Measurements from ENCODE around the gene PRDM4. TPM values are rescaled to one million over a fixed set of nuclear protein-coding genes. Genes with fewer than 3 reads are reported as not detected.

The PRDM4 gene
- total RNA-seq, 2 experiments from 2014 or later = 18.8 to 20.6 TPM

- H3K4me1 Mint-ChIP-seq (ENCODE audit: low read depth) = peaks cover 21% of the 10 kb centered on the region
- intact Hi-C loops (cut with micrococcal nuclease) = loop anchor here (10.0 kb wide), 1 partner anchor 1092 kb away; the partner anchor contains the start of gene SSH1
- H3K36me3 Mint-ChIP-seq (ENCODE audit: low read depth) = peaks cover 5% of the 10 kb centered on the region
- H3K27me3 Mint-ChIP-seq (ENCODE audit: low read depth) = no peaks in the 10 kb centered on the region
- no peak overlapping the region for H3K27ac Mint-ChIP-seq
- CTCF ChIA-PET = interaction anchor here (0.6 to 1.2 kb wide), 4 partner anchors 14 to 1627 kb away, joined by 4 to 5 read pairs (median 4); no protein-coding TSS in a partner anchor
- H3K4me3 Mint-ChIP-seq = no peak overlapping the region
- H3K9me3 Mint-ChIP-seq = peaks cover 1% of the 10 kb centered on the region
- no peak for DNase-seq
Measured at GRCh38 chr12:107762874-107763273, 1.9 kb upstream of the PRDM4 start.

DNA sequence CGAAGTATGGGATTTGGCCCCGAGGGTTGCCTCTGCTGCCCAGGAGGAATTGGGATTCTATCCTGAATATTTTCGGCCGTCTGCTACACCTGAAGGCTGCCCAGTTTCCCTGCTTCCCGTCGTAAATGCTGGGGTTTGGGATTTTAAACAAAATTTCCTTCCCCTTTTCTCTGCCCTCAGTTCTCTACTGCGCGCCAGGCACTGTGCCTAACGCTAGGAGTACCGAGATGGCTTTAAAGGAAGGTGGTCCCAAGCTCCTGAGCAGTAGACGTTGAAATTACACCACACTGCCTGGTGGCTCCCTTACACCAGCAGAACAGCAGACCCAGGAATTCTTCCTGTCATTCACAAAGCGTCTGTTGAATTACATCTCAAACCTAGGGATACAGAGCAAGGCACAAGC lies 566 bp upstream of the PRDM4 start:
- peaks cover 9% of the 10 kb centered on the region for H3K36me3 Mint-ChIP-seq (ENCODE audit: low read depth)
- peak overlapping the region; percentile 71 for H3K27ac Mint-ChIP-seq
- H3K27me3 Mint-ChIP-seq (ENCODE audit: low read depth) = no peaks in the 10 kb centered on the region
- peak overlapping the region; percentile 77 for H3K4me3 Mint-ChIP-seq
- intact Hi-C loops (cut with micrococcal nuclease) = loop anchor here (1.0 to 10.0 kb wide), 7 partner anchors 76 to 1093 kb away; partner anchors contain the start of genes CRY1, FICD, ISCU and PWP1
- CTCF ChIA-PET = interaction anchor here (1.0 kb wide), 2 partner anchors 86 to 123 kb away, joined by 3 read pairs; no protein-coding TSS in a partner anchor
- peaks cover 1% of the 10 kb centered on the region for H3K9me3 Mint-ChIP-seq
- no peak for DNase-seq
- H3K4me1 Mint-ChIP-seq (ENCODE audit: low read depth) = peaks cover 24% of the 10 kb centered on the region

GRCh38 chr12:107760207-107760808 lies 629 bp downstream of the PRDM4 start:
- H3K27ac Mint-ChIP-seq = peak overlapping the region; percentile 83
- CTCF ChIA-PET = no interaction called here
- H3K4me3 Mint-ChIP-seq = peak overlapping the region; percentile 93
- peaks cover 24% of the 10 kb centered on the region for H3K4me1 Mint-ChIP-seq (ENCODE audit: low read depth)
- H3K36me3 Mint-ChIP-seq (ENCODE audit: low read depth) = peaks cover 12% of the 10 kb centered on the region
- peak; percentile 55 for DNase-seq
- H3K9me3 Mint-ChIP-seq = peaks cover 1% of the 10 kb centered on the region
- intact Hi-C loops (cut with micrococcal nuclease) = loop anchor here (2.0 to 10.0 kb wide), 4 partner anchors 152 to 1094 kb away; partner anchors contain the start of genes CRY1, ISCU and SSH1
- H3K27me3 Mint-ChIP-seq (ENCODE audit: low read depth) = no peaks in the 10 kb centered on the region

GRCh38 chr12:107759410-107759809 lies 1.5 kb downstream of the PRDM4 start:
- Mint-ChIP-seq H3K36me3 (ENCODE audit: low read depth) (peaks cover 14% of the 10 kb centered on the region), H3K4me3 (peak overlapping the region; percentile 93), H3K9me3 (peaks cover 1% of the 10 kb centered on the region), H3K27ac (peak overlapping the region; percentile 83), H3K4me1 (ENCODE audit: low read depth) (peaks cover 24% of the 10 kb centered on the region), H3K27me3 (ENCODE audit: low read depth) (no peaks in the 10 kb centered on the region)
- DNase-seq = peak; percentile 60
- CTCF ChIA-PET = interaction anchor here (0.6 kb wide), 1 partner anchor 17 kb away, joined by 3 read pairs; no protein-coding TSS in a partner anchor
- intact Hi-C loops (cut with micrococcal nuclease) = loop anchor here (5.0 kb wide), 1 partner anchor 442 kb away; a partner anchor contains a TSS

GRCh38 chr12:107749083-107749482 lies 11.9 kb downstream of the PRDM4 start:
- CTCF ChIA-PET = no interaction called here
- peaks cover 27% of the 10 kb centered on the region for H3K36me3 Mint-ChIP-seq (ENCODE audit: low read depth)
- intact Hi-C loops (cut with micrococcal nuclease) = no loop called here
- peaks cover 6% of the 10 kb centered on the region for H3K4me1 Mint-ChIP-seq (ENCODE audit: low read depth)
- H3K4me3 Mint-ChIP-seq = no peak overlapping the region
- H3K27ac Mint-ChIP-seq = no peak overlapping the region
- no peaks in the 10 kb centered on the region for H3K9me3 Mint-ChIP-seq
- no peaks in the 10 kb centered on the region for H3K27me3 Mint-ChIP-seq (ENCODE audit: low read depth)
- no peak for DNase-seq

- Mint-ChIP-seq H3K36me3 (ENCODE audit: low read depth) (peaks cover 25% of the 10 kb centered on the region), H3K27me3 (ENCODE audit: low read depth) (no peaks in the 10 kb centered on the region), H3K4me3 (no peak overlapping the region), H3K4me1 (ENCODE audit: low read depth) (peaks cover 7% of the 10 kb centered on the region), H3K9me3 (no peaks in the 10 kb centered on the region), H3K27ac (no peak overlapping the region)
- no peak for DNase-seq
- intact Hi-C loops (cut with micrococcal nuclease) = no loop called here
- CTCF ChIA-PET = no interaction called here
Measured at GRCh38 chr12:107748472-107748871, 12.5 kb downstream of the PRDM4 start.

DNA sequence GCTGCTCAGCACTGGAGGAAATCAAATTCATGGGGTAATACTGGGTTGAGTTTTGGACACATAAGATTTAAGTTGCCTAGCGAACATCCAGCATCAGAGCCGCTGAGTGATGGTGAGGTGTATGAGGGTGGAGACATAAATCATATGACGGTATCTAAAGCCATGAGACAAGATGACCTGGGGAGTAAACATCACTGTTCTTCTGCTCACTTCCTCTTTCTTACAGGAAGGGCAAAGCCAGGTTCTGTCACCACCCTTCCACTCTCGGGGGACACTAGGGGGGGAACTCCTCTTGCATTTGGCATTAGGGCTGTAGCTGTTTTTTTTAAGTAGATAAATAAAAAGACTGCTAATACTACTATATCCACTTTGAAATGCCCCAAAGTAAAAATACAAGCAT lies 24.0 kb downstream of the PRDM4 start:
- Mint-ChIP-seq H3K36me3 (ENCODE audit: low read depth) (peaks cover 54% of the 10 kb centered on the region), H3K9me3 (no peaks in the 10 kb centered on the region), H3K4me1 (ENCODE audit: low read depth) (no peaks in the 10 kb centered on the region), H3K27me3 (ENCODE audit: low read depth) (no peaks in the 10 kb centered on the region), H3K4me3 (no peak overlapping the region), H3K27ac (no peak overlapping the region)
- CTCF ChIA-PET = no interaction called here
- no peak for DNase-seq
- intact Hi-C loops (cut with micrococcal nuclease) = no loop called here

- CTCF ChIA-PET = no interaction called here
- Mint-ChIP-seq H3K4me3 (no peak overlapping the region), H3K4me1 (ENCODE audit: low read depth) (no peaks in the 10 kb centered on the region), H3K27ac (no peak overlapping the region), H3K9me3 (no peaks in the 10 kb centered on the region), H3K27me3 (ENCODE audit: low read depth) (no peaks in the 10 kb centered on the region), H3K36me3 (ENCODE audit: low read depth) (peaks cover 46% of the 10 kb centered on the region)
- DNase-seq = no peak
- intact Hi-C loops (cut with micrococcal nuclease) = no loop called here
Measured at GRCh38 chr12:107735763-107736162, 25.2 kb downstream of the PRDM4 start.

GRCh38 chr12:107734139-107734538 lies 26.8 kb downstream of the PRDM4 start:
- Mint-ChIP-seq H3K4me1 (ENCODE audit: low read depth) (no peaks in the 10 kb centered on the region), H3K27me3 (ENCODE audit: low read depth) (no peaks in the 10 kb centered on the region), H3K4me3 (no peak overlapping the region), H3K27ac (no peak overlapping the region), H3K9me3 (no peaks in the 10 kb centered on the region), H3K36me3 (ENCODE audit: low read depth) (peaks cover 42% of the 10 kb centered on the region)
- CTCF ChIA-PET = interaction anchor here (0.6 kb wide), 1 partner anchor 118 kb away, joined by 4 read pairs; no protein-coding TSS in a partner anchor
- DNase-seq = no peak
- intact Hi-C loops (cut with micrococcal nuclease) = no loop called here

GRCh38 chr12:107732365-107732764 lies 28.6 kb downstream of the PRDM4 start:
- DNase-seq = no peak
- intact Hi-C loops (cut with micrococcal nuclease) = no loop called here
- Mint-ChIP-seq H3K27ac (no peak overlapping the region), H3K36me3 (ENCODE audit: low read depth) (peaks cover 26% of the 10 kb centered on the region), H3K9me3 (no peaks in the 10 kb centered on the region), H3K4me3 (no peak overlapping the region), H3K27me3 (ENCODE audit: low read depth) (no peaks in the 10 kb centered on the region), H3K4me1 (ENCODE audit: low read depth) (no peaks in the 10 kb centered on the region)
- CTCF ChIA-PET = no interaction called here

GRCh38 chr12:107731366-107731765 lies 29.6 kb downstream of the PRDM4 start:
- Mint-ChIP-seq H3K27me3 (ENCODE audit: low read depth) (no peaks in the 10 kb centered on the region), H3K27ac (no peak overlapping the region), H3K4me1 (ENCODE audit: low read depth) (no peaks in the 10 kb centered on the region), H3K4me3 (no peak overlapping the region), H3K9me3 (no peaks in the 10 kb centered on the region), H3K36me3 (ENCODE audit: low read depth) (peaks cover 20% of the 10 kb centered on the region)
- CTCF ChIA-PET = no interaction called here
- DNase-seq = no peak
- intact Hi-C loops (cut with micrococcal nuclease) = no loop called here

GRCh38 chr12:107730618-107731341 lies 30.2 kb downstream of the PRDM4 start:
- H3K4me1 Mint-ChIP-seq (ENCODE audit: low read depth) = no peaks in the 10 kb centered on the region
- no peaks in the 10 kb centered on the region for H3K9me3 Mint-ChIP-seq
- peaks cover 15% of the 10 kb centered on the region for H3K36me3 Mint-ChIP-seq (ENCODE audit: low read depth)
- no peak overlapping the region for H3K4me3 Mint-ChIP-seq
- no peak overlapping the region for H3K27ac Mint-ChIP-seq
- H3K27me3 Mint-ChIP-seq (ENCODE audit: low read depth) = no peaks in the 10 kb centered on the region
- CTCF ChIA-PET = interaction anchor here (0.6 kb wide), 3 partner anchors 11 to 35 kb away, joined by 4 to 5 read pairs (median 4); no protein-coding TSS in a partner anchor
- intact Hi-C loops (cut with micrococcal nuclease) = no loop called here
- DNase-seq = no peak
